ENCODE results near the gene RNF123.

RNF123 gene

DNA sequence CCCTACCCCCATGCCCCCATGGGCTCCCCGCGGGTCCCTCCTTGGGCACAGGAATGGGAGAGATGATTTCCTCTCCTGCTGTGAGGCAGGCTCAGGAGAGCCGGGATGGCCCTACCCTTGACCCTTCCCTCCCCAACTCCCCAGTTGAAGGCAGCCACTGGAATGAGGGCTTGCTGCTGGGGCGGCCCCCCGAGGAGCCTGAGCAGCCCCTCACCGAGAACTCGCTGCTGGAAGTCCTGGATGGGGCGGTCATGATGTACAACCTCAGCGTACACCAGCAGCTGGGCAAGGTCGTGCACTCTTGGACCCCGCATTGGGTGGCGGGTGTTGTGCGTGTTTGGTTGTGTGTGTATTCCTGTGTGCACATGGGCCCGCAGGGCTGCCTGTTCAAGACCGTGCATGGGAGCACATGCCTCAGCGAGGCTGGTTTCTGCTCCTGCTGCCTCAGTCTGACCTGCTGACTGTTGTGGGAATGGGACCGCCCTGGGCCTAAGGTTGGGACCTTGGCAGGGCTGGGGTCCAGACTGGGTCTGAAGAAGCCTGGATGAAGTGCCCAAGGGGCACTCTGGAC is 16.1 kb downstream of the RNF123 start:
- no peak for DNase-seq

- DNase-seq = no peak
Observed at GRCh38 chr3:49706456-49707112, 17.2 kb downstream of the RNF123 start.

DNA sequence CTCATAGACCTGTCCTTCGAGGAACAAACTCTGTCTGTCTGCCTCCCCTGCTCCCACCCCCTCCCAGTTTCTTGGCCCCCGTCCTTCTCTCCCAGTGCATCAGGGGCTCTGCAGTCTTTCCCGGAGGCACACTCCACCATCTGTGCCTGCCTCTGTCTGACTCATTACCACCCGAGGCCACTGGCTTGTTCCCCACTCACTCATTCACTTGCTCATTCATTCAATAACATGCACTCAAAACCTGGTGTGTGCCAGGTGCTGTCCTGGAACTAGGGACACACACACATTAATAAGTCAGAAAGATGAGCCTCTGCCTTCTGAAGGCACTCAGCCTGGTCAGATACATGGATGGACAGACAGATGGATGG is 17.7 kb downstream of the RNF123 start:
- no peak for DNase-seq

DNA sequence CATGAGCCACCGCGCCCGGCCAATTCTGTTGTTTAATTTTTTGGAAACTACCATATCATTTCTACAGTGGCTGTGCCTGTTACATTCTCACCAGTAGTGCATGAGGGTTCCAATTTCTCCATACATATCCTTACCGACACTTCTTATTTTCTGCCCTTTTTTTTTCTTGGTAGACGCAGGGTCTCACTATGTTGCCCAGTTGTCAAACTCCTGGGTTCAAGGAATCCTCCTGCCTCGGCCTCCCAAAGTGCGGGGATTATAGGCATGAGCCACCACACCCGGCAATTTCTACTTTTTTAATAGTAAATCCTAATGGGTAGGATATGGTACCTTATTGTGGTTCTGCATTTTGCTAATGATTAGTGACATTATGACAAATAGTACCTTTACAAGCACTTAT is 20.5 kb downstream of the RNF123 start:
- no peak for DNase-seq

DNA sequence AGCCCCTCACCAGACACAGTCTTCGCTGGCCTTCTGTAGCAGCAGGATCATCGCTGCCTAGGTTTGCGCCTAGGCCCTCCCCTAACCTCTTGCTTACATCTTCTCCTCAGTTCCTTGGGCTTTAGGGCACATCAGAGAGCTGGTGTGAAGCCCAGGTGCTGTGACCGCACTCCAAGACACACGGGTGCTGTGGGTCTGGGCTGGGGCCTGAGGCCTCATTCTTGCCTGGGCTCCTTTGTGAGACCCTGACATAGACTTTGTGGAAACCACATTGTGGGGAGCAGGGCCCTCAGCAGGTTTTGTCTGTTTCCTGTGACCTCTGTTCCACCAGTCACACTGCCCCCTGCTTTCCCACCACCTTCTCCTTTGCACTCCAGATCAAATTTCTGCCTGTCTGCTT is 22.1 kb downstream of the RNF123 start:
- DNase-seq = no peak

- no peak for DNase-seq
Observed at GRCh38 chr3:49712166-49712565, 22.8 kb downstream of the RNF123 start.

GRCh38 chr3:49712631-49713317 is 23.4 kb downstream of the RNF123 start:
- DNase-seq = no peak

GRCh38 chr3:49713336-49714105 is 24.2 kb downstream of the RNF123 start:
- no peak for DNase-seq

DNA sequence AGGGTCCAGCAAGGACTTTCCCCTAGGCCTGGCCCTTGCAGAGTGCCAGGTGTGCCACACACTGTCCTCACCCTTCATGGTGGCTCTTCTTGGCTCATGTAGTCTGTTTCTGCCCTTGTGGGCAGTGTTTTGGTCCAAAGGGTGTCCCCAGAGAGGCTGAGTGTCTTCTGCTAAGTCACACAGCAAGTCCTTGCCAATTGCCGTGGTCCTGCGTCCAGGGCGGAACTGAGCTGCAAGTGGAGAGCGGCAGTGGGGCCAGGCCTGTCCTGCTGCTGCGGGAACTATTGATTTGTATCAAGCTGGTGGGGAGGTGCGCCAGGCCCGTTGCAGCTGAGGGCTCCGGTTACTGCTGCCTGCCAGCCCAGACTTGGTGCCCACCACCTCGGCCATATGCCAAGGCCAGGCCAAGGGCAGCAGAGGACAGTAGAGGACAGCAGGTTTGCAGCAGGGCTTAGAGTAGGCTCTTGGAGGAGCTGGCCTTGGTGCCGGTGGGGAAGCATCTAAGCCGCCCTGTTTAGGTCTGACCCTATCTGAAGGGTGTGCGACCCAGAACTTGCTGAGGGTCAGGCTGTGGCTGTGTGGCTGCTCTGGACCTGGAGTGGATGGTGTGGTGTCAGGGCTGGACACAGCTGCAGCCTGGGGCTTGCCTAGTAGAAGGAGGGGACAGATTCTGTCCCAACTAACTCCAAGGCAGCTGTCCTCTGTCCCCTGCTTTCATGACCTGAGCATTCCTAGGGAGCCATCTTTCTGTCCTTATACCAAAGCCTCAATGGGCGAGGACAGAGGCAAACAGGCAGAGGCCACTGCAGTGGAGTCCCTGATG is 25.6 kb downstream of the RNF123 start:
- DNase-seq = no peak

DNA sequence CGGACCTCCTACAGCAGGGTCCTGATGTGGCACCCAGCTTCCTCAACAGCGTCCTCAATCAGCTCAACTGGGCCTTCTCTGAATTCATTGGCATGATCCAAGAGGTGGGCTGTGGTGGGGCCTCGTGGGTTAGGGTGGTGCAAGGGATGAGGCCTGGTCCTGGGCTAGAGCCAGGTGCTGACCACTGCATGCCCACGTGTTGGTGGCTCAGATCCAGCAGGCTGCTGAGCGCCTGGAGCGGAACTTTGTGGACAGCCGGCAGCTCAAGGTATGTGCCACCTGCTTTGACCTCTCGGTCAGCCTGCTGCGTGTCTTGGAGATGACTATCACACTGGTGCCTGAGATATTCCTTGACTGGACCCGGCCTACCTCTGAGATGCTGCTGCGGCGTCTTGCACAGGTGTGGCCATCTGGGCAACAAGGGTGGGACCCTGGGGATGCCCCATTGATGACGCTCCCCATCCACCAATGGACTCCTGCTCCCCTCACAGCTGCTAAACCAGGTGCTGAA is 26.3 kb downstream of the RNF123 start:
- no peak for DNase-seq

DNA sequence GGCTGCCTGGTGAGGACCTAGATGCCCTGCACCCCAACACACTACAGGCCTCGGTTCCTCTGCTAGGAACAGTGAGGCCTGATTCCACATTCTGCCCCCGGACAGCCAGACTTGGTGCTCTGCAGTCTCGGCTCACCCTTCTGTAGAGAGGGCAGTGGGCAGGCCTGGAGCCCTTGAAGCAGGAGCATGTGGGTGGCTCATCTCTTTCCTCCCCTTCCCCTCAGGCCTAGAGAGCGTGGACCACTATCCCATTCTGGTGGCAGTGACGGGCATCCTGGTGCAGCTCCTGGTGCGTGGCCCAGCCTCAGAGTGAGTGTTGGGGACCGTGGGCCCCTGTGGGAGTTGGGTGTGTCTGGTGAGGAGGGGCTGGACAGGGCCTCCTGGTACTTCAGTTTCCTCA is 26.8 kb downstream of the RNF123 start:
- no peak for DNase-seq

DNA sequence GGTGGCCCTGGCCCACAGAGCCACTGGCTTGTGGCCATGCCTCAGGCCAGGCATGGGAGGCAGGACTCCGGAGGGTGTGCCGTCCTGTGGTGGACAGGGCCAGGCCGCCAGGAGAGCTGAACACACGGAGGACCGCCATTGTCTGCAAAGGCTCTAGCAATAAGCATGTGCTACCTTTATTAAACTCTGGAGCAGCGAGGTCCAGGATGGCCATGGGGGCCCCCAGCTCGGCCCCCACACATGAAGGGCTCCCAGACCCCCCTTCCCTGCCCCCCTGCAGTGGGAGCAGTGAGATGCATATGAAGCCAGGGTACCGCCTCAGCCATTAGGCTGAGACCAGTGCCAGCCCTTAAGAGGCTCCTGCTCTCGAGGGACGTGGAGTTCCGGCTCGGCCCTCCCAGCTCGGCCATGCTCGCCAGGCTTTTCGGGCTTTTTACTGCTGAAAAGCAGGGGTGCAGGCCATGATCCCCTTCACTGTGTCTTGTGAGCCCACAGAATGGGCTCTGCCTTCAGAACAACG is 27.4 kb downstream of the RNF123 start:
- no peak for DNase-seq

DNA sequence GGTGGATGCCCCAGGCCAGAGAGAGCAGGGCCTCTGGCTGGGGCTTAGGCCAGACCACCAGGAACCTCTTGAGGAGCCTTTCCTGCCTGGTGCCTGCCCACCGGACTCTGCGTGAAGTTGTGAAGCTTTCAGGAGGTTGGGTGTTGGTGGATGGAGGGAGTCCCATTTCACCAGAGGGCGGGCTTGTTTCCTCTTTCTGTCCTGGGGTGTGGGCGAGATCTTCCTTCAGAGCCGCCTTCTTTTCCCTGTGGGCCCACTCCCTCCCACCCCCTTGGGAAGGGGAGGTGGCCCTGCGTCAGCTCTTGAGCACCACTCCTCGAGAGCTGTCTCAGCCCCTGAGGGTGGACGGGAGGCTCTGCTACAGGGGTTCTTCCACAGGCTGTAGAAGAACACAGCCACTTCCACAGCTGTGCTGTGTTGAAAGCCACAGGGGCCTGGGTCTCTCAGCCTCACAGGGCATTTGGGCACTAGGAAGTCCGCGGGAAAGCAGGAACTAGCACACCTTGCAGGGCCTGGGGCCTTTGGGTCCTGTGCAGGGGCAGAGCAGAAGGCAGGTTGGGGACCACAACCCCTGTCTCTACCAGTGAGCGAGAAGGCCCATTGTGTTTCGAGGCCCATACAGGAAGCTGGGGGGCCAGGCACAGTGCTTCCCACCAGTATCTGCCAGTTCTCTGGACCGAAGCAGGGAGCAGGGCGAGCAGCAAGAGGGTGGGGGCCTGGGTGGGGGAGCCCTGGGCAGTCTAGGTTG is 28.0 kb downstream of the RNF123 start:
- no peak for DNase-seq

- no peak for DNase-seq
Observed at GRCh38 chr3:49717959-49718857, 28.9 kb downstream of the RNF123 start.

- DNase-seq = no peak
Observed at GRCh38 chr3:49718858-49719213, 29.5 kb downstream of the RNF123 start.

- DNase-seq = peak; percentile 91
Observed at GRCh38 chr3:49719214-49719884, 30.0 kb downstream of the RNF123 start, which contains the start of gene AMIGO3. TSS of gene AMIGO3 (minus strand) at chr3:49719684. CDS start at chr3:49719465, 219 bp downstream.

- no peak for DNase-seq
Observed at GRCh38 chr3:49720855-49721595, 31.7 kb downstream of the RNF123 start.

GRCh38 chr3:49721596-49721895 is 32.2 kb downstream of the RNF123 start:
- DNase-seq = no peak
